K562 (cell line): ENCODE results near the gene NPTXR. TPM values are rescaled to one million over a fixed set of nuclear protein-coding genes. Genes with fewer than 3 reads are reported as not detected.

Source experiments
- ATAC-seq: fragments of 200-7000 bp; cut with Tn5 transposase; 3 replicates; pipeline ENCODE4 v1.9.1; 2020; ENCODE audit warnings: moderate library complexity
- BruUV-seq: library from RNA; stranded (reverse); fragments of 400-500 nt; replicated peaks from 2 replicates; lab custom pipeline; 2021; lab: Mats Ljungman, UMichigan
- CTCF ChIA-PET: fragments of 300-600 bp; formaldehyde crosslinking; extraction: SDS; loops from one replicate; lab custom pipeline; 2021; ENCODE audit warnings: low intra/inter-chr PET ratio; lab: Yijun Ruan, JAX
- POLR2A ChIA-PET: fragments of 300-600, 350-650 bp; sonication (Branson Sonifier 250); formaldehyde crosslinking; extraction: SDS; loops from one replicate; lab custom pipeline; 2021; ENCODE audit warnings: antibody characterized with exemption, inconsistent platforms; lab: Yijun Ruan, JAX
- DNase-seq, 4 experiments: peaks; one replicate each; pipeline versions ENCODE4 v3.0.0 to v3.0.0-alpha.2; 2011 to 2018; ENCODE audit warnings: low spot score in 3 of 4, mixed read lengths in 3 of 4; ENCODE audit errors: extremely low read depth in 1 of 4
- FAIRE-seq: peaks from 2 replicates; lab custom pipeline; 2011; peaks lifted over from hg19 to GRCh38; lab: Jason Lieb, UNC
- H2AFZ ChIP-seq: 2 replicates; pipeline ENCODE4 v1.6.0; 2011; ENCODE audit warnings: low read depth, low read length, control low read depth, inconsistent platforms
- H3K27ac ChIP-seq: fragments of 200-600 bp; 3 replicates; pipeline ENCODE4 v1.8.0; 2011; ENCODE audit warnings: low read depth, mild to moderate bottlenecking, control low read depth, inconsistent platforms, low read length, moderate library complexity, mixed read lengths; ENCODE audit errors: extremely low read depth
- H3K27me3 ChIP-seq, 2 experiments: fragments of 300-600 bp in 1 of 2; 2 replicates in 1 of 2; 3 replicates in 1 of 2; pipeline versions ENCODE4 v1.6.0 to v1.8.0; 2011; ENCODE audit warnings: inconsistent platforms in 2 of 2, low read length in 2 of 2, mild to moderate bottlenecking in 1 of 2, mixed read lengths in 1 of 2, moderate library complexity in 1 of 2; ENCODE audit not compliant: control insufficient read depth in 2 of 2, insufficient read depth in 2 of 2
- H3K36me3 ChIP-seq: fragments of 300-600 bp; 3 replicates; pipeline ENCODE4 v1.8.0; 2011; ENCODE audit warnings: mild to moderate bottlenecking, low read length, inconsistent platforms; ENCODE audit not compliant: control insufficient read depth, insufficient read depth
- H3K4me1 ChIP-seq, 2 experiments: fragments of 200-600 bp in 1 of 2; replicated peaks in 1 of 2; 2 replicates in 1 of 2; 3 replicates in 1 of 2; pipeline versions ENCODE4 v1.5.1 to v1.8.0; 2011; ENCODE audit warnings: inconsistent platforms in 2 of 2, low read length in 2 of 2, mild to moderate bottlenecking in 1 of 2, mixed read lengths in 1 of 2, moderate library complexity in 1 of 2; ENCODE audit not compliant: control insufficient read depth in 2 of 2, insufficient read depth in 2 of 2
- H3K4me2 ChIP-seq: 2 replicates; pipeline ENCODE4 v1.6.1; 2011; ENCODE audit warnings: low read length, control low read depth, inconsistent platforms, mixed read lengths; ENCODE audit not compliant: insufficient read depth
- H3K4me3 ChIP-seq: fragments of 200-600 bp; sonication (generic), shearing (Covaris generic); 2 replicates; pipeline ENCODE4 v1.5.1; 2016; ENCODE audit warnings: control low read depth, inconsistent platforms
- H3K79me2 ChIP-seq: fragments of 200-600 bp; 3 replicates; pipeline ENCODE4 v1.8.0; 2011; ENCODE audit warnings: low read length, inconsistent platforms; ENCODE audit not compliant: control insufficient read depth, insufficient read depth
- H3K9ac ChIP-seq, 2 experiments: 2 replicates each; pipeline versions ENCODE4 v1.6.0 to v1.6.1; 2011; ENCODE audit warnings: low read depth in 2 of 2, low read length in 2 of 2, control low read depth in 1 of 2, inconsistent platforms in 1 of 2, mild to moderate bottlenecking in 1 of 2, mixed read lengths in 1 of 2; ENCODE audit not compliant: insufficient read depth in 1 of 2
- H3K9me1 ChIP-seq: one replicate; pipeline ENCODE4 v1.6.0; 2011; ENCODE audit warnings: inconsistent platforms, mild to moderate bottlenecking, low read length, moderate library complexity; ENCODE audit not compliant: control insufficient read depth, insufficient read depth
- H3K9me3 ChIP-seq: replicated peaks from 2 replicates; pipeline ENCODE4 v1.5.1; 2011; ENCODE audit warnings: low read depth, low read length, inconsistent platforms; ENCODE audit not compliant: control insufficient read depth, insufficient read depth
- H4K20me1 ChIP-seq: replicated peaks from 2 replicates; pipeline ENCODE4 v1.6.1; 2011; ENCODE audit warnings: low read length, inconsistent platforms, mixed read lengths; ENCODE audit not compliant: control insufficient read depth, insufficient read depth
- POLR2G ChIP-seq: fragments of 200-400 bp; formaldehyde crosslinking; IDR thresholded peaks from 2 replicates; pipeline ENCODE4 v1.6.1; 2017; ENCODE audit warnings: low read depth, mild to moderate bottlenecking, antibody characterized with exemption, low read length, moderate library complexity
- PPARD ChIP-seq: fragments of 250-450 bp; sonication (Bioruptor Pico); IDR thresholded peaks from 2 replicates; pipeline ENCODE4 v1.8.0; 2022; ENCODE audit warnings: inconsistent platforms, mild to moderate bottlenecking, moderate library complexity
- RBFOX2 ChIP-seq: fragments of 200-400 bp; formaldehyde crosslinking; IDR thresholded peaks from 2 replicates; pipeline ENCODE4 v1.6.1; 2017; ENCODE audit warnings: low read depth, mild to moderate bottlenecking, low read length, moderate library complexity
- WGBS: fragments of 100-300 bp; shearing (Covaris generic); methylation state at CpG from one replicate; pipeline ENCODE4 v1.1.6; 2016; ENCODE audit warnings: low coverage, mixed read lengths; ENCODE audit not compliant: insufficient coverage; ENCODE audit errors: missing lambda C conversion rate; 5-methylcytosine and 5-hydroxymethylcytosine counted together
- in situ Hi-C: fragments of 300-500 bp; cut with MboI; formaldehyde crosslinking; loops from 4 replicates; pipeline ENCODE4 v1.15.0; 2018; ENCODE audit warnings: inconsistent platforms, mixed read lengths
- intact Hi-C: fragments of 100-400 bp; cut with micrococcal nuclease; formaldehyde crosslinking; loops from 2 replicates; pipeline ENCODE4 v1.14.2; 2022
- polyA plus RNA-seq, 8 experiments: library from polyadenylated mRNA; depleted of rRNA in 4 of 8; stranded (reverse) in 5 of 8; unstranded in 3 of 8; fragments of >200 nt; fragmentation: Nextera tagmentation in 2 of 8; fragmentation: Illumina TruSeq in 1 of 8; extraction: Ambion mirVana in 2 of 8; extraction: Trizol in 1 of 8; gene quantifications; 2 replicates each; pipeline versions ENCODE4 v1.2.1 to v1.2.3, GENCODE V29; 2011 to 2014; ENCODE audit warnings: inconsistent platforms in 1 of 8, missing spikeins in 1 of 8
- total RNA-seq, 7 experiments: library from RNA; depleted of rRNA in 6 of 7; stranded (reverse); fragments of >200 nt in 6 of 7; fragmentation: Illumina TruSeq in 2 of 7; extraction: Trizol in 2 of 7; gene quantifications; 2 replicates each; pipeline versions ENCODE4 v1.2.1 to v1.2.3, GENCODE V29; 2011 to 2021; ENCODE audit warnings: low replicate concordance in 1 of 7

NPTXR gene
- total and polyA plus RNA-seq, 9 of the 15 experiments (the other 6 are each of a cell fraction or from before 2014, with no cell fraction given): 0.01 to 3.1 (median 1.1) TPM

DNA sequence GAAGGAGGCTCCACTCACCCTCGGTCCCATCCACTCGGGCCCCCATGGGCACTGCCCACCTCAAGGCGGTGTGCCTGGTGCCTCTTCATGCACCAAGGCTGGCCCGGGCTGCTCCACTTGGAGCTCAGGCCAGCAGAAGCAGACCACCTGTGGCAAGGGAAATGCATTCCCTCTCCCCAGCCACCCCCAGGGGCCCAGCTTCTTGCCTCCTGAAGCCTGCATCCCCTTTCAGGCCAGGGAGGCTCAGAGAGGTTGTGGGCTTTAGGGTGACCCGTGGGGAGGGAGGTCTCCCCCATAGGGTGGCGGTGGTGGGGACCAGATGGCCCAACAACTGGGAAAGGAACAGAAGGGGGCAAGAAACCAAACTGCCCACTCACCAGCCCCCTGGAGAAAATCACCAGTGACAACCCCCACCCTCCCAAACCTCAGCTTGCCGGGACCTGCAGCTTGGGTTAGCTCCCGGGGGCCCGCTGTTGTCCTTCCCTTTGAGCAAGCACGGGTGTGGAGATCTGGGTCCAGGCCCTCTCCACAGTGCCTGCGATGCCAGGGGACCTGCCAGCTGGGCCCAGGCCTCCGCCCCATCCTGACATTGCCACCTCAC, 19.8 kb upstream of the NPTXR start:
- POLR2A ChIA-PET: interaction anchor here (0.6 to 1.6 kb wide), 5 partner anchors 10 to 235 kb away, joined by 3 to 4 read pairs (median 3); partner anchors contain the start of gene GTPBP1
- WGBS: 80% methylated on average over 5 of the region's 12 CpGs

More for the DNA sequence above, 19.8 kb upstream of the NPTXR start:
- ATAC-seq (no peak), FAIRE-seq (no peak), DNase-seq (no peak)
- Histone ChIP-seq H3K36me3 (peaks cover 35% of the 10 kb centered on the region; the same call in 2 of the 3 replicates), H3K27ac (no peak overlapping the region), H3K79me2 (peaks cover 6% of the 10 kb centered on the region), H3K27me3 (no peaks in the 10 kb centered on the region), H3K4me2 (no peak overlapping the region), H3K4me1 (peaks cover 0 to 35% of the 10 kb centered on the region in 2 experiments; a peak in 3 of 5 replicates), H3K9ac (no peak overlapping the region), H2AFZ (no peak overlapping the region), H4K20me1 (no peaks in the 10 kb centered on the region), H3K9me1 (peaks cover 2% of the 10 kb centered on the region), H3K4me3 (no peak overlapping the region), H3K9me3 (no peaks in the 10 kb centered on the region)
- TF ChIP-seq PPARD (CRISPR knock-in tag) (no peak), RBFOX2 (peak; percentile 31; the same call in 1 of the 2 replicates), POLR2G (peak; percentile 56)
- BruUV-seq: no TSS peak
- CTCF ChIA-PET: no interaction called here
- intact Hi-C loops: no loop called here
- in situ Hi-C loops: no loop called here
